Measurements from ENCODE around the gene IL22RA2.
"Not testable (repeated sequence)": the region's sequence is repeated elsewhere in the genome, so short reads cannot be mapped to it uniquely, and the experiment has no call there.

Gene IL22RA2

DNA sequence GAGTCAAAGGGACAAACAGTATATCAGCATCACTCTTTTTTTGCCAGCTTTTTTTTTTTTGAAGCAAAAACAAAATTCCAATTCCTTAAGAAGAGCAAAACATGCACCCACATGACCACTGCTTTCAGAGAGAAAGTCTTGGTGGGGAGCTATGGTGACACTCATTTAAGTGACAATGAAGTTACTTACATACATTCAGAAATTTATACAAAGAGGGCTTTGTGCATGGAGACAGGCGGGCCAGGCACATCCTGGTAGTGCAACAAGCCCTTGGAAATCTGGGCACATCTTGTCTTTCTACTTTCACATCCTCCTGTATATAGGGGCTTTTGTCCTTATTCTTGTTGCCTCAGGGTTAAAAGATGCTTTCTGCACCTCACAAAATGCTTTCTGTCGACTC is 55.9 kb downstream of the IL22RA2 start:
- no peak for DNase-seq (ENCODE audit: low read depth)
- TF ChIP-seq, protein P1, sequence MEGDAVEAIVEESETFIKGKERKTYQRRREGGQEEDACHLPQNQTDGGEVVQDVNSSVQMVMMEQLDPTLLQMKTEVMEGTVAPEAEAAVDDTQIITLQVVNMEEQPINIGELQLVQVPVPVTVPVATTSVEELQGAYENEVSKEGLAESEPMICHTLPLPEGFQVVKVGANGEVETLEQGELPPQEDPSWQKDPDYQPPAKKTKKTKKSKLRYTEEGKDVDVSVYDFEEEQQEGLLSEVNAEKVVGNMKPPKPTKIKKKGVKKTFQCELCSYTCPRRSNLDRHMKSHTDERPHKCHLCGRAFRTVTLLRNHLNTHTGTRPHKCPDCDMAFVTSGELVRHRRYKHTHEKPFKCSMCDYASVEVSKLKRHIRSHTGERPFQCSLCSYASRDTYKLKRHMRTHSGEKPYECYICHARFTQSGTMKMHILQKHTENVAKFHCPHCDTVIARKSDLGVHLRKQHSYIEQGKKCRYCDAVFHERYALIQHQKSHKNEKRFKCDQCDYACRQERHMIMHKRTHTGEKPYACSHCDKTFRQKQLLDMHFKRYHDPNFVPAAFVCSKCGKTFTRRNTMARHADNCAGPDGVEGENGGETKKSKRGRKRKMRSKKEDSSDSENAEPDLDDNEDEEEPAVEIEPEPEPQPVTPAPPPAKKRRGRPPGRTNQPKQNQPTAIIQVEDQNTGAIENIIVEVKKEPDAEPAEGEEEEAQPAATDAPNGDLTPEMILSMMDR (IDR thresholded peaks at IDR 0.05; ENCODE audit: insufficient read depth, low read depth, low read length, missing control alignments), result no peak
- H3K4me3 ChIP-seq (ENCODE audit: low read length), result no peak overlapping the region

DNA sequence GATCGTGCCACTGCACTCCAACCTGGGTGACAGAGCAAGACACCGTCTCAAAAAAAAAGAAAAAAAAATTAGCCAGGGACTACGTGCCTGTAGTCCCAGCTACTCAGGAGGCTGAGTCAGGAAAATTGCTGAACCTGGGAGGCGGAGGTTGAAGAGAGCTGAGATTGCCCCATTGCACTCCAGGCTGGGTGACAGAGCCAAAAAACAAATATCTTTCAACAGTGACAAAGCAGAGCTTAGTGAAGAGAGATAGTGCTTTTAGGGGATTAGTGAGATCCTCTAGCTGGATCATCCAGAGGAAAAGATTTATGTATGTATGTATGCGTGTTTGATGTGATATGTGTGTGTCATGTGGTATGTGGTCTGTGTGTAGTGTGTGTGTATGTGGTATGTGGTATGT is 56.6 kb downstream of the IL22RA2 start:
- no peak overlapping the region for H3K4me3 ChIP-seq (ENCODE audit: low read length)
- TF ChIP-seq, protein P1 (IDR thresholded peaks at IDR 0.05; ENCODE audit: insufficient read depth, low read depth, low read length, missing control alignments), result no peak
- peak; percentile 35 for DNase-seq (ENCODE audit: low read depth)

DNA sequence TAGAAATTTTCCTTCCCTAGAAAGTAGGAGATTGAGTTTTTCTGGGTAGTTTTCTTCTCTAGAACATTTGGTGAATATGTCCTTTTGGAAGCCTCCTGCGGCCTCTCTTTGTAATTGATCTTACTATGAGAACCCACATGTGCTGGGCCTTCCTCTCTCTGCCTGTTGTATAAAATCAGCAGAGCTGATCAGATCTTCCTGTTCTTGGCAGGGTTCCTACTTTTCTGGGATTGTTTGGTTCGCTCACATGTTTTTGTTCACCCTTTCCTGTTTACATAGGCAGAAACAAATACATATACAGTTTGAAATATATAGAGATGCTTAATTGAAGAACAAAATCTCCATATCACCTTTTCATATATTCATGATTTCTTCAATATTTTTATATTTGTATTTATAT is 57.8 kb downstream of the IL22RA2 start:
- H3K4me3 ChIP-seq (ENCODE audit: low read length), result no peak overlapping the region
- TF ChIP-seq, protein P1 (IDR thresholded peaks at IDR 0.05; ENCODE audit: insufficient read depth, low read depth, low read length, missing control alignments), result no peak
- no peak for DNase-seq (ENCODE audit: low read depth)

DNA sequence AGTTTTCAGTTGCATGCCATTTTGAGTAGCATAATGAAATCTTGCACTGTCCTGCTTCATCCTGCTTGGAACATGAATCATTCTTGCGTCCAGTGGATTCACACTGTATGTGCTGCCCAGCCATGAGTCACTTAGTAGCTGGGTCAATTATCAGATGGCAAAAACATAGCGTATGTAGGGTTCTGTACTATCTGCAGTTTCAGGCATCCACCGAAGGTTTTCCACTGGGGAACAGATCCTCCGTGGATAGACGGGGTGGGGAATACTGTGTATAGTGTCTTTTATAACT is 61.4 kb downstream of the IL22RA2 start:
- TF ChIP-seq, protein P1 (IDR thresholded peaks at IDR 0.05; ENCODE audit: insufficient read depth, low read depth, low read length, missing control alignments), result no peak
- peak; percentile 77 for DNase-seq (ENCODE audit: low read depth)

DNA sequence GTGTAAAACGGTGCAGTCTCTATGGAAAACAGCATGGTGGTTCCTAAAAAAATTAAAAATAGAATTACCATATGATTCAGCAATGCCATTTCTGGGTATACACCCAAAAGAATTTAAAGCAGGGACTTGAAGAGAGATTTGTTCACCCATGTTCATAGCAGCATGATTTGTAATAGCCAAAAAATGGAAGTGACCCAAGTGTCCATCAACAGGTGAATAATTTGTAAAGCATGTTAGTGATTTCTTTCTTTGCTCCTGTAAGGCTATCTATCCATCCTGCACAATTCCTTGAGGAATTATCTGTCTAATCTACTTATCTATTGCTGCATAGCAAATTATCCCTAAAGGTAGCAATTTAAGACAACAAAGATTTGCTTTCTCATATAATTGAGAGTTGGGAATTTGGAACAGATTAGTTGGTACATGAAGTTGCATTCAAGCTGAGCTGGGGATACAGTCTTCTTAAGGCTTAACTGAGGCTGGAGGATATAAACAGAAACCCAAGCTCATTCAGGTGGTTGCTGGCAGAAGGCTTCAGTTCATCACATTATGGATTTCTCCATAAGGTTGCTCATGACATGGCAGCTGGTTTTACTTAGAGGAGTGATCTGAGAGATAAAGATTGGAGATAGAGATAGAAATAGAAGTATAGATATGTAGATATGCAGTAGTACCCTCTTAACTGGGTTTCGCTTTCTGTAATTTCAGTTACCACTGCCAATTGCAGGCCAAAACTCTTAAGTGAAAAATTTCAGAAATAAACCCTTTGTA is 62.0 kb downstream of the IL22RA2 start:
- TF ChIP-seq, protein P1 (IDR thresholded peaks at IDR 0.05; ENCODE audit: insufficient read depth, low read depth, low read length, missing control alignments), result no peak
- H3K4me3 ChIP-seq (ENCODE audit: low read length), result no peak overlapping the region
- peak; percentile 26 for DNase-seq (ENCODE audit: low read depth)

More for the DNA sequence above, 61.4 kb downstream of the IL22RA2 start:
- no peak overlapping the region for H3K4me3 ChIP-seq (ENCODE audit: low read length)

DNA sequence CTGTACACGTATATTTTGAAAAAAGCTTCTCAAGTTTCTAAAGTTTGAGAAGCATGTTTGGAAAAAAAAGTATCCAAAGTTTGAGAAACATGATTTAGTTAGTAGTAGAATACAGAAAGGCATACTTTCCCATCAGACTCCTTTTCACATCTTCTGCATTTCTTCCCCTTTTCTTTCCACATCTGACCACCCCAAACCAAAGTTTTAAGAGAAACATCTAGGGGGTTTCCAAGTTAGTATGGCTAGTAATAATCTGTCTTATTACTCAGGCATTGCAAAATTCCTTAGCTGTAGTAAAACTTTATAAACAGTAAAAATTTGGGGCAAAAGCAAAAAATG is 65.7 kb downstream of the IL22RA2 start:
- no peak for DNase-seq (ENCODE audit: low read depth)
- TF ChIP-seq, protein P1 (IDR thresholded peaks at IDR 0.05; ENCODE audit: insufficient read depth, low read depth, low read length, missing control alignments), result no peak
- H3K4me3 ChIP-seq (ENCODE audit: low read length), result no peak overlapping the region

DNA sequence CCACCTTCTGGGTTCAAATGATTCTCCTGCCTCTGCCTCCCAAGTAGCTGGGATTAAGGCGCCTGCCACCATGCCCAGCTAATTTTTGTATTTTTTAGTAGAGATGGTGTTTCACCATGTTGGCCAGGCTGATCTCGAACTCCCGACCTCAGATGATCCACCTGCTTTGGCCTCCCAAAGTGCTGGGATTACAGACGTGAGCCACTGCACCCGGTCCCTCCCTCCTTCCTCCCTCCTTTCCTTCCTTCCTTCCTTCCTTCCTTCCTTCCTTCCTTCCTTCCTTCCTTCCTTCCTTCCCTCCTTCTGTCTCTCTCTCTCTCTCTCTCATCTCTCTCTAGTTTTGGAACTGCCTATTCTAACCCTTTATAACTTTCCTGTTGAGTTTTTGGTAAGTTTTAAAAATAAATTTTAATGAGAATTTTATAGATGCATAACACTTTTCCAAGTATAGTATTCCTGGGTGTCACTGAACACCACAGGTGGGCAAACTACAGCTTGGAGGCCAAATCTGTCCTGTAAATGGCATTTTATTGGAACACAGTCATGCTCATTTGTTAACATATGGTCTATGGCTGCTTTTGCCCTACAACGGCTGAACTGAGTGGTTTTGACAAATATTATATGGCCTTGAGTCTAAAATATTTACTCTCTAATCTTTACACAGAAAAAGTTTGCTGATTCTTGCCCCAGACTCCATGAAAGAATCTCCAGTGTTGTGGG is 66.2 kb downstream of the IL22RA2 start:
- H3K4me3 ChIP-seq (ENCODE audit: low read length); DNase-seq (ENCODE audit: low read depth): not testable (repeated sequence)

All from epithelial cell of esophagus (primary cell).